Right atrium auricular region (tissue), 2 donors: ENCODE measurements around the gene TK2. TPM values are rescaled to one million over a fixed set of nuclear protein-coding genes. Genes with fewer than 3 reads are reported as not detected.

ENCODE experiments used
- DNase-seq: peaks from one replicate; pipeline ENCODE4 v3.0.0-alpha.2; 2019; ENCODE audit warnings: low spot score
- H3K27ac ChIP-seq, 2 donors: fragments of 200-600 bp; sonication (generic); 1 replicate in 1 of 2; 2 replicates in 1 of 2; pipeline ENCODE4 v1.5.1; 2016 to 2019
- H3K27me3 ChIP-seq, 2 donors: fragments of 200-600 bp; sonication (generic); one replicate each; pipeline versions ENCODE4 v1.5.1 to v1.6.0; 2017 to 2019
- H3K36me3 ChIP-seq: fragments of 200-600 bp; sonication (generic); one replicate; pipeline ENCODE4 v1.5.1; 2016
- H3K4me1 ChIP-seq, 2 donors: fragments of 200-600 bp; sonication (generic); one replicate each; pipeline versions ENCODE4 v1.5.1 to v1.6.0; 2017 to 2019
- H3K4me3 ChIP-seq, 2 donors: fragments of 200-600 bp; sonication (generic); 1 replicate in 1 of 2; 2 replicates in 1 of 2; pipeline ENCODE4 v1.5.1; 2017 to 2019; ENCODE audit warnings: mild to moderate bottlenecking in 1 of 2, moderate library complexity in 1 of 2
- H3K9me3 ChIP-seq, 2 donors: fragments of 200-600 bp; sonication (generic); one replicate each; pipeline ENCODE4 v1.5.1; 2019
- CTCF ChIP-seq, 2 donors: fragments of 200-600 bp; sonication (generic); IDR thresholded peaks; one replicate each; pipeline ENCODE4 v1.5.1; 2019; ENCODE audit warnings: antibody characterized with exemption in 2 of 2
- total RNA-seq, 2 donors: library from RNA; depleted of rRNA; stranded (reverse); fragments of >200 nt; gene quantifications; one replicate each; pipeline ENCODE4 v1.1.0, GENCODE V29; 2016

Gene TK2
- total RNA-seq, 2 donors from 2014 or later, result 20.7 to 24.5 TPM

GRCh38 chr16:66462912-66463311 lies 87.0 kb downstream of the TK2 start:
- DNase-seq, result no peak
- Histone ChIP-seq H3K36me3 (no peaks in the 10 kb centered on the region), H3K27ac (no peak overlapping the region), H3K9me3 (peaks cover 0 to 6% of the 10 kb centered on the region in 2 donors), H3K27me3 (no peaks in the 10 kb centered on the region), H3K4me1 (no peaks in the 10 kb centered on the region), H3K4me3 (no peak overlapping the region)
- TF ChIP-seq CTCF (IDR thresholded peaks at IDR 0.05), result no peak

GRCh38 chr16:66460703-66461102 lies 89.2 kb downstream of the TK2 start:
- no peak overlapping the region for H3K4me3 ChIP-seq
- no peaks in the 10 kb centered on the region for H3K9me3 ChIP-seq
- no peak for DNase-seq
- H3K27me3 ChIP-seq, result no peaks in the 10 kb centered on the region
- TF ChIP-seq CTCF (IDR thresholded peaks at IDR 0.05), result no peak
- no peaks in the 10 kb centered on the region for H3K4me1 ChIP-seq
- H3K36me3 ChIP-seq, result no peaks in the 10 kb centered on the region
- H3K27ac ChIP-seq, result no peak overlapping the region

- Histone ChIP-seq H3K9me3 (no peaks in the 10 kb centered on the region), H3K4me1 (no peaks in the 10 kb centered on the region), H3K36me3 (no peaks in the 10 kb centered on the region), H3K27ac (no peak overlapping the region), H3K27me3 (no peaks in the 10 kb centered on the region), H3K4me3 (no peak overlapping the region)
- no peak for DNase-seq
- TF ChIP-seq CTCF (IDR thresholded peaks at IDR 0.05), result no peak
Observed at GRCh38 chr16:66459878-66460277, 90.0 kb downstream of the TK2 start.

- no peak for TF ChIP-seq CTCF (IDR thresholded peaks at IDR 0.05)
- H3K27me3 ChIP-seq, result no peaks in the 10 kb centered on the region
- H3K27ac ChIP-seq, result no peak overlapping the region
- no peak overlapping the region for H3K4me3 ChIP-seq
- H3K36me3 ChIP-seq, result no peaks in the 10 kb centered on the region
- DNase-seq, result no peak
- H3K9me3 ChIP-seq, result no peaks in the 10 kb centered on the region
- no peaks in the 10 kb centered on the region for H3K4me1 ChIP-seq
Observed at GRCh38 chr16:66458853-66459252, 91.1 kb downstream of the TK2 start.

GRCh38 chr16:66458292-66458691 lies 91.6 kb downstream of the TK2 start:
- H3K36me3 ChIP-seq, result no peaks in the 10 kb centered on the region
- DNase-seq, result no peak
- H3K4me1 ChIP-seq, result no peaks in the 10 kb centered on the region

More at GRCh38 chr16:66458292-66458691, 91.6 kb downstream of the TK2 start:
- Histone ChIP-seq H3K9me3 (no peaks in the 10 kb centered on the region), H3K4me3 (no peak overlapping the region), H3K27me3 (no peaks in the 10 kb centered on the region), H3K27ac (no peak overlapping the region)
- no peak for TF ChIP-seq CTCF (IDR thresholded peaks at IDR 0.05)

Other genes starting within 250 kb of the TK2 start
- 10 to 100 TPM; 47.4 to 58.0 TPM for gene CDH5, start 183.4 kb downstream of the TK2 start, total RNA-seq
- gene BEAN1, start 122.8 kb downstream of the TK2 start, total RNA-seq, result under 1 TPM; 0.48 to 0.75 TPM
- gene CKLF, start 2.5 kb upstream of the TK2 start, total RNA-seq, result 10 to 100 TPM; 11.5 to 22.5 TPM
- 1 to 10 TPM in 1 of 2 donors, not detected in 1; 1.6 TPM for gene CMTM1, start 16.3 kb upstream of the TK2 start, total RNA-seq
- gene CMTM2, start 29.3 kb upstream of the TK2 start, total RNA-seq, result not detected
- 10 to 100 TPM; 15.6 to 26.2 TPM for gene CMTM3, start 54.6 kb upstream of the TK2 start, total RNA-seq
- 10 to 100 TPM in 1 of 2 donors, 1 to 10 TPM in 1; 7.5 to 15.2 TPM for gene CMTM4, start 146.6 kb upstream of the TK2 start, total RNA-seq
- gene DYNC1LI2, start 201.5 kb upstream of the TK2 start, total RNA-seq, result 10 to 100 TPM; 76.9 to 89.6 TPM